Measurements from ENCODE around the gene CUBN. TPM values are rescaled to one million over a fixed set of nuclear protein-coding genes. Genes with fewer than 3 reads are reported as not detected.

Gene CUBN
- polyA plus RNA-seq, 1 experiment, result 0.76 TPM

GRCh38 chr10:17060289-17060688 is 69.3 kb downstream of the CUBN start:
- no peaks in the 10 kb centered on the region for H3K9me3 ChIP-seq (ENCODE audit: control insufficient read depth, insufficient read depth, low read length)
- H3K27me3 ChIP-seq (ENCODE audit: control insufficient read depth, insufficient read depth, low read length), result no peaks in the 10 kb centered on the region
- TF ChIP-seq, protein P1, sequence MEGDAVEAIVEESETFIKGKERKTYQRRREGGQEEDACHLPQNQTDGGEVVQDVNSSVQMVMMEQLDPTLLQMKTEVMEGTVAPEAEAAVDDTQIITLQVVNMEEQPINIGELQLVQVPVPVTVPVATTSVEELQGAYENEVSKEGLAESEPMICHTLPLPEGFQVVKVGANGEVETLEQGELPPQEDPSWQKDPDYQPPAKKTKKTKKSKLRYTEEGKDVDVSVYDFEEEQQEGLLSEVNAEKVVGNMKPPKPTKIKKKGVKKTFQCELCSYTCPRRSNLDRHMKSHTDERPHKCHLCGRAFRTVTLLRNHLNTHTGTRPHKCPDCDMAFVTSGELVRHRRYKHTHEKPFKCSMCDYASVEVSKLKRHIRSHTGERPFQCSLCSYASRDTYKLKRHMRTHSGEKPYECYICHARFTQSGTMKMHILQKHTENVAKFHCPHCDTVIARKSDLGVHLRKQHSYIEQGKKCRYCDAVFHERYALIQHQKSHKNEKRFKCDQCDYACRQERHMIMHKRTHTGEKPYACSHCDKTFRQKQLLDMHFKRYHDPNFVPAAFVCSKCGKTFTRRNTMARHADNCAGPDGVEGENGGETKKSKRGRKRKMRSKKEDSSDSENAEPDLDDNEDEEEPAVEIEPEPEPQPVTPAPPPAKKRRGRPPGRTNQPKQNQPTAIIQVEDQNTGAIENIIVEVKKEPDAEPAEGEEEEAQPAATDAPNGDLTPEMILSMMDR (IDR thresholded peaks at IDR 0.05; ENCODE audit: low read depth, low read length), result no peak
- no peak overlapping the region for H3K27ac ChIP-seq (ENCODE audit: low read depth, low read length)
- ChIA-PET POLR2A (interaction anchor here (1.0 to 1.5 kb wide), 3 partner anchors 15 to 169 kb away, joined by 3 to 11 read pairs (median 6); partner anchors contain the start of gene VIM), CTCF (interaction anchor here (0.9 kb wide), 1 partner anchor 168 kb away, joined by 3 read pairs; the partner anchor contains the start of gene VIM)
- H3K4me3 ChIP-seq (ENCODE audit: low read depth, low read length), result no peak overlapping the region
- DNase-seq (ENCODE audit: low read depth, low spot score), result no peak

- H3K27me3 ChIP-seq (ENCODE audit: control insufficient read depth, insufficient read depth, low read length), result no peaks in the 10 kb centered on the region
- no peak overlapping the region for H3K4me3 ChIP-seq (ENCODE audit: low read depth, low read length)
- TF ChIP-seq, protein P1 (IDR thresholded peaks at IDR 0.05; ENCODE audit: low read depth, low read length), result no peak
- peak; percentile 90 for DNase-seq (ENCODE audit: low read depth, low spot score)
- no peaks in the 10 kb centered on the region for H3K9me3 ChIP-seq (ENCODE audit: control insufficient read depth, insufficient read depth, low read length)
- ChIA-PET CTCF (no interaction called here), POLR2A (interaction anchor here (1.0 to 1.5 kb wide), 5 partner anchors 16 to 170 kb away, joined by 3 to 11 read pairs (median 4); partner anchors contain the start of gene VIM)
- no peak overlapping the region for H3K27ac ChIP-seq (ENCODE audit: low read depth, low read length)
Observed at GRCh38 chr10:17059197-17059688, 70.4 kb downstream of the CUBN start.

DNA sequence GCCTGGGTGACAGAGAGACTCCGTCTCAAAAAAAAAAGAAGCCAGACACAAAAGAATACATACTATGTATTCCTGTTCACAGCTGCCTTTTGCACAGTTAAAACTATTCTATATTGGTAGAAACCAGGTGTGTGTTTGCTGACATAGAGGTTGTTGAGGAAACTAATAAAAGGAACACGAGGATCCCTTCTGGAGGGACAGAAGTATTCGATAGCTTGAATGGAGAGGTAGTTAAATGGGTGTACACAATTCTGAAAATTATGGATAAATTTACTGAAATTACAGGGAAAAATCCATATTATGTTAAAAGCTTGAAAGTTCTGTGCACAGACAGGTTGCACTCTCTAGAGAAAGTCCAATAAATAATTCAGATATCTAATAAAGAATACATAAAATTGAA is 71.5 kb downstream of the CUBN start:
- TF ChIP-seq, protein P1 (IDR thresholded peaks at IDR 0.05; ENCODE audit: low read depth, low read length), result no peak
- H3K27me3 ChIP-seq (ENCODE audit: control insufficient read depth, insufficient read depth, low read length), result no peaks in the 10 kb centered on the region
- POLR2A ChIA-PET, result interaction anchor here (0.7 kb wide), 1 partner anchor 72 kb away, joined by 3 read pairs; no protein-coding TSS in a partner anchor
- no peak overlapping the region for H3K27ac ChIP-seq (ENCODE audit: low read depth, low read length)
- no peaks in the 10 kb centered on the region for H3K9me3 ChIP-seq (ENCODE audit: control insufficient read depth, insufficient read depth, low read length)
- no peak for DNase-seq (ENCODE audit: low read depth, low spot score)
- CTCF ChIA-PET, result interaction anchor here (0.6 kb wide), 1 partner anchor 121 kb away, joined by 3 read pairs; no protein-coding TSS in a partner anchor
- no peak overlapping the region for H3K4me3 ChIP-seq (ENCODE audit: low read depth, low read length)

DNA sequence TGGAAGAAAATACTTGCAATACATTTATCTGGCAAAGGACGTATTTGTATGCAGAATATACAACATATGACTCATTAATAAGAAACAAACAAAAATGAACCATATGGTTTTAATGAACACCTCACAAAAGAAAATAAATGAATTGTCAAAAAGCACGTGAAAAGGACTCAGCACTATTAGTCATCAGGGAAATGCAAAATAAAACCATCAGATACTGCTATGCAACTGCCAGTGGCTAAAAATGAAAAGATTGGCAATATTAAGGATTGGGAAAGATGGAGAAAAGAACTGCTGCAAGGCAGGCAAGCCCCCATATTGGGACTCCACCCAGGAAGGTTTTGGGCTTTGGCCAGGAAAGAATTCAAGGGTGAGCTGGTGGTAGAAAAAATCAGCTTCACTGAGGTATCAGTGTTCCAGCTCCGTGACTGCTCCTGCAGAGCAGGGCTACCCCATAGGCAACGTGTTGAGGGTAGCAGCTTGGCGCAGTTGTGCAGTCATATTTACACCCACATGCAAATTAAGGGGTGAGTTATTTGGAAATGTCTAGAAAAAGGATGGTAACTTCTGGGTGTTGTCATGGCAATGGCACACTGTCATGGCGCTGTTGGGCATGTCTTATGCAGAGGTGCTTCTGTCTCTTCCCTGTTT is 72.7 kb downstream of the CUBN start:
- DNase-seq (ENCODE audit: low read depth, low spot score), result no peak
- Histone ChIP-seq H3K9me3 (ENCODE audit: control insufficient read depth, insufficient read depth, low read length) (peaks cover under 1% of the 10 kb centered on the region; the same call in 1 of the 2 replicates), H3K27ac (ENCODE audit: low read depth, low read length) (no peak overlapping the region), H3K27me3 (ENCODE audit: control insufficient read depth, insufficient read depth, low read length) (no peaks in the 10 kb centered on the region), H3K4me3 (ENCODE audit: low read depth, low read length) (no peak overlapping the region)
- CTCF ChIA-PET, result no interaction called here
- POLR2A ChIA-PET, result no interaction called here
- TF ChIP-seq, protein P1 (IDR thresholded peaks at IDR 0.05; ENCODE audit: low read depth, low read length), result no peak

DNA sequence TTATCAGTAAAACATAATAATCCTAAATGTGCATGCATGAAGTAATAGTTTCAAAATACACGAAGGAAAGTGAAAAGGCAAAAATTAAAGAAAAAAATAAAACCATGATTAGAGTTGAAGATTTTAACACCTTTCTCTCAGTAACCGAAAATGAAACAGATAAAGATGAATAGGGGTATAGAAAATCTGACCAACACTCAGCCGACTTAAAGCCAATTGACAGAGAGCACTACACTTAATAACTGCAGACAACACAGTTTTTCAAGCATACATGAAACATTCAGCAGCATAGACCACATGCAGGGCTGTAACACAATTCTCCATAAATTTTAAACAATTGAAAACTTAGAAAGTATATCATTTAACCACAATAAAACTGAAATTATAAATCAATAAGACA is 76.1 kb downstream of the CUBN start:
- ChIA-PET POLR2A (no interaction called here), CTCF (no interaction called here)
- DNase-seq (ENCODE audit: low read depth, low spot score), result no peak
- Histone ChIP-seq H3K4me3 (ENCODE audit: low read depth, low read length) (no peak overlapping the region), H3K27me3 (ENCODE audit: control insufficient read depth, insufficient read depth, low read length) (no peaks in the 10 kb centered on the region), H3K27ac (ENCODE audit: low read depth, low read length) (no peak overlapping the region), H3K9me3 (ENCODE audit: control insufficient read depth, insufficient read depth, low read length) (peaks cover 2% of the 10 kb centered on the region; the same call in 1 of the 2 replicates)
- TF ChIP-seq, protein P1 (IDR thresholded peaks at IDR 0.05; ENCODE audit: low read depth, low read length), result no peak
